Measurements from ENCODE around the gene KLC4.

Gene KLC4

GRCh38 chr6:43059168-43060033 is at the start of gene KLC4, which contains the start of gene MRPL2:
Gene KLC4, plus strand, starts transcription at chr6:43059631. Its CDS starts 1,705 bp downstream, at chr6:43061336.
Gene MRPL2, minus strand, starts transcription at chr6:43059434. Its CDS starts 53 bp downstream, at chr6:43059381.
- peak; percentile 96 for DNase-seq (ENCODE audit: low spot score)

GRCh38 chr6:43011207-43011606 is 48.2 kb upstream of the KLC4 start:
- no peak for DNase-seq (ENCODE audit: low spot score)

- no peak for DNase-seq (ENCODE audit: low spot score)
Observed at GRCh38 chr6:43012364-43012763, 47.1 kb upstream of the KLC4 start.

- DNase-seq (ENCODE audit: low spot score): no peak
Observed at GRCh38 chr6:43013097-43013842, 46.2 kb upstream of the KLC4 start.

GRCh38 chr6:43013843-43014433 is 45.5 kb upstream of the KLC4 start, which contains the start of the genes KLHDC3 and MEA1:
Gene KLHDC3, plus strand, starts transcription at chr6:43014249. Its CDS starts 2,944 bp downstream, at chr6:43017193.
Gene MEA1, minus strand, starts transcription at chr6:43013946. Its CDS starts 133 bp downstream, at chr6:43013813.
- peak; percentile 100 for DNase-seq (ENCODE audit: low spot score)

- peak; percentile 42 for DNase-seq (ENCODE audit: low spot score)
Observed at GRCh38 chr6:43014434-43014909, 45.0 kb upstream of the KLC4 start.

- DNase-seq (ENCODE audit: low spot score): no peak
Observed at GRCh38 chr6:43016176-43016942, 43.1 kb upstream of the KLC4 start.

GRCh38 chr6:43016943-43017334 is 42.5 kb upstream of the KLC4 start:
- DNase-seq (ENCODE audit: low spot score): no peak

GRCh38 chr6:43019152-43019551 is 40.3 kb upstream of the KLC4 start:
- DNase-seq (ENCODE audit: low spot score): no peak

- no peak for DNase-seq (ENCODE audit: low spot score)
Observed at GRCh38 chr6:43020052-43020705, 39.3 kb upstream of the KLC4 start.

GRCh38 chr6:43020847-43021246 is 38.6 kb upstream of the KLC4 start:
- no peak for DNase-seq (ENCODE audit: low spot score)

GRCh38 chr6:43021270-43022047 is 38.0 kb upstream of the KLC4 start, which contains the start of gene RRP36:
Gene RRP36, plus strand, starts transcription at chr6:43021623. Its CDS starts 32 bp downstream, at chr6:43021655.
- DNase-seq (ENCODE audit: low spot score): peak; percentile 55

- DNase-seq (ENCODE audit: low spot score): no peak
Observed at GRCh38 chr6:43024436-43024835, 35.0 kb upstream of the KLC4 start.

GRCh38 chr6:43026365-43026764 is 33.1 kb upstream of the KLC4 start:
- DNase-seq (ENCODE audit: low spot score): no peak

- no peak for DNase-seq (ENCODE audit: low spot score)
Observed at GRCh38 chr6:43029120-43029519, 30.3 kb upstream of the KLC4 start.

GRCh38 chr6:43032326-43032725 is 27.1 kb upstream of the KLC4 start:
- DNase-seq (ENCODE audit: low spot score): no peak

- no peak for DNase-seq (ENCODE audit: low spot score)
Observed at GRCh38 chr6:43033496-43034189, 25.8 kb upstream of the KLC4 start.

GRCh38 chr6:43034190-43034525 is 25.3 kb upstream of the KLC4 start:
- DNase-seq (ENCODE audit: low spot score): no peak

GRCh38 chr6:43035495-43036194 is 23.8 kb upstream of the KLC4 start:
- no peak for DNase-seq (ENCODE audit: low spot score)
